CD14-positive monocyte (primary cell): ENCODE data around the gene ZDHHC11B. TPM values are rescaled to one million over a fixed set of nuclear protein-coding genes. Genes with fewer than 3 reads are reported as not detected.

Source experiments
- DNase-seq, 3 donors: peaks; one replicate each; pipeline ENCODE4 v3.0.0-alpha.2; 2011 to 2022
- H2AFZ ChIP-seq: 2 replicates; pipeline ENCODE4 v1.6.0; 2012; ENCODE audit warnings: mild to moderate bottlenecking, low read depth, low read length, inconsistent platforms; ENCODE audit not compliant: insufficient read depth, poor library complexity, severe bottlenecking
- H3K27ac ChIP-seq, 2 donors: 1 replicate in 1 of 2; 2 replicates in 1 of 2; pipeline ENCODE4 v1.5.1; 2012 to 2013; ENCODE audit warnings: low read length in 2 of 2, control low read depth in 1 of 2, inconsistent platforms in 1 of 2, low read depth in 1 of 2, mild to moderate bottlenecking in 1 of 2
- H3K27me3 ChIP-seq, 2 donors: one replicate each; pipeline versions ENCODE4 v1.6.0 to v1.6.1; 2011 to 2013; ENCODE audit warnings: low read length in 2 of 2; ENCODE audit not compliant: control insufficient read depth in 2 of 2, insufficient read depth in 2 of 2
- H3K36me3 ChIP-seq, 2 donors: replicated peaks in 1 of 2; 1 replicate in 1 of 2; 2 replicates in 1 of 2; pipeline versions ENCODE4 v1.5.1 to v1.6.1; 2012 to 2013; ENCODE audit warnings: low read length in 2 of 2, control low read depth in 1 of 2, inconsistent platforms in 1 of 2, mild to moderate bottlenecking in 1 of 2; ENCODE audit not compliant: insufficient read depth in 2 of 2, control insufficient read depth in 1 of 2
- H3K4me1 ChIP-seq, 2 donors: 1 replicate in 1 of 2; 2 replicates in 1 of 2; pipeline versions ENCODE4 v1.5.1 to v1.6.1; 2012 to 2013; ENCODE audit warnings: low read length in 2 of 2, control low read depth in 1 of 2, inconsistent platforms in 1 of 2, mild to moderate bottlenecking in 1 of 2, moderate library complexity in 1 of 2; ENCODE audit not compliant: insufficient read depth in 2 of 2, control insufficient read depth in 1 of 2
- H3K4me2 ChIP-seq: replicated peaks from 2 replicates; pipeline ENCODE3; 2012; ENCODE audit warnings: low read length, moderate library complexity, mild to moderate bottlenecking; ENCODE audit not compliant: poor library complexity, severe bottlenecking; ENCODE audit errors: extremely low read depth
- H3K4me3 ChIP-seq, 3 experiments: fragments of 200-600 bp in 1 of 3; sonication (generic) in 1 of 3; replicated peaks in 1 of 3; 1 replicate in 2 of 3; 2 replicates in 1 of 3; pipeline ENCODE4 v1.5.1; 2011 to 2013; ENCODE audit warnings: low read length in 3 of 3, mild to moderate bottlenecking in 3 of 3, control low read depth in 2 of 3, low read depth in 2 of 3, inconsistent platforms in 1 of 3, moderate library complexity in 1 of 3
- H3K79me2 ChIP-seq: 2 replicates; pipeline ENCODE4 v1.6.0; 2012; ENCODE audit warnings: mild to moderate bottlenecking, control low read depth, inconsistent platforms, low read length, moderate library complexity; ENCODE audit not compliant: insufficient read depth
- H3K9ac ChIP-seq: 2 replicates; pipeline ENCODE4 v1.6.0; 2017; ENCODE audit warnings: low read length, mild to moderate bottlenecking; ENCODE audit not compliant: insufficient read depth, poor library complexity, severe bottlenecking
- H3K9me3 ChIP-seq, 2 donors: replicated peaks in 1 of 2; 1 replicate in 1 of 2; 2 replicates in 1 of 2; pipeline versions ENCODE4 v1.5.1 to v1.6.1; 2012 to 2013; ENCODE audit warnings: low read length in 2 of 2, control low read depth in 1 of 2; ENCODE audit not compliant: control insufficient read depth in 1 of 2, insufficient read depth in 1 of 2
- H4K20me1 ChIP-seq: 2 replicates; pipeline ENCODE4 v1.6.0; 2012; ENCODE audit warnings: mild to moderate bottlenecking, low read length, control low read depth, moderate library complexity; ENCODE audit not compliant: insufficient read depth
- H3K27ac Mint-ChIP-seq, 7 donors: one replicate each; pipeline ENCODE4 v1.8.0; 2020; ENCODE audit warnings: mild to moderate bottlenecking in 7 of 7, mixed read lengths in 7 of 7, moderate library complexity in 6 of 7, inconsistent platforms in 2 of 7
- H3K27me3 Mint-ChIP-seq, 3 donors: one replicate each; pipeline ENCODE4 v1.8.0; 2021 to 2022; ENCODE audit warnings: low read depth in 3 of 3, mild to moderate bottlenecking in 3 of 3, mixed read lengths in 3 of 3, moderate library complexity in 3 of 3, inconsistent platforms in 1 of 3
- H3K36me3 Mint-ChIP-seq, 2 donors: one replicate each; pipeline ENCODE4 v1.8.0; 2020; ENCODE audit warnings: mixed read lengths in 2 of 2, inconsistent platforms in 1 of 2, mild to moderate bottlenecking in 1 of 2
- H3K4me1 Mint-ChIP-seq: one replicate; pipeline ENCODE4 v1.8.0; 2020; ENCODE audit warnings: mild to moderate bottlenecking, mixed read lengths
- H3K4me3 Mint-ChIP-seq, 2 donors: one replicate each; pipeline ENCODE4 v1.8.0; 2020; ENCODE audit warnings: mild to moderate bottlenecking in 2 of 2, mixed read lengths in 2 of 2, moderate library complexity in 1 of 2
- H3K9me3 Mint-ChIP-seq, 7 donors: one replicate each; pipeline ENCODE4 v1.8.0; 2020 to 2022; ENCODE audit warnings: mixed read lengths in 7 of 7, mild to moderate bottlenecking in 6 of 7, moderate library complexity in 6 of 7, inconsistent platforms in 2 of 7
- WGBS: methylation state at CpG from one replicate; pipeline ENCODE4 v1.1.5; 2013; ENCODE audit warnings: missing lambda C conversion rate; ENCODE audit not compliant: insufficient coverage; 5-methylcytosine and 5-hydroxymethylcytosine counted together
- intact Hi-C, 2 donors: fragments of 100-400 bp; cut with micrococcal nuclease; formaldehyde crosslinking; loops; one replicate each; pipeline versions ENCODE4 v1.15.0 to v1.15.1; 2023
- polyA plus RNA-seq, 3 donors: library from polyadenylated mRNA; depleted of rRNA in 1 of 3; unstranded in 2 of 3; stranded (reverse) in 1 of 3; fragments of 300-500 nt in 2 of 3; fragments of >200 nt in 1 of 3; fragmentation: Illumina TruSeq in 2 of 3; gene quantifications; 1 replicate in 2 of 3; 2 replicates in 1 of 3; pipeline ENCODE4 v1.2.3, GENCODE V29; 2012 to 2021
- TF ChIP-seq, protein P1 (sequence below): fragments of 200-600 bp; IDR thresholded peaks from one replicate; pipeline ENCODE4 v1.8.0; 2022; ENCODE audit warnings: antibody characterized with exemption, mild to moderate bottlenecking

ZDHHC11B gene
- polyA plus RNA-seq, 3 donors, result not detected

DNA sequence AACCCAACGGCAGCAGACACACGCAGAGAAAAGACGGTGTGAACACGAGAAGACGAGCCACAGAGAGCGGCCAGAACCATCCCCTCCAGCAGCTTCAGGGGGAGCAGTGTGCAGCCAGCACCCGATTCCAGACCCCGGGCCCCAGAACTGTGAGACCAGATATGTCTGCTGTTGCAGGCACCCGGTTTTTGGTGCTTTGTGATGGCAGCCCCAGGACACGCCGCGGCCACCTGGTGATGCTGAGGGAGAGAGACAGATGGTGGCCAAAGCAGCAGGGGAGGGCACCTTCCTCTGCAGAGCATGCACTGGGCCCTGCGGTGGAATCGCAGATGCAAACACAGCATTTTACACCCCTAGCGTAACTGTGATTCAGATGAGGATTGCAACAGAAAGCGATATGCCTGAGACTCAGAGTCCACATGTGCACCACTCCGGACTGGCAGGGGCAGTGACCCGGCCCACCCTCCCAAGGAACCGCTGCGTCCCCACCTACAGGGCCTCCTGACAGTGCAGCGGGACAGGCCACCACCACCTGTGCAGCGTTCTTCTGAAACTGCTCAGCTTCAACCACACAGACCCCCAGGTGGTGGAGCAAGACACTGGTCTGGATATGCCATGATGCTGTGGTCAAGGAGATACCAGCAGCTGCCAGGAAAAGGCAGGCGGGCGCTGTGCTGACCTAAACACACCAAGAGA is 24.0 kb downstream of the ZDHHC11B start:
- Histone ChIP-seq H3K36me3 (no peaks in the 10 kb centered on the region), H3K27me3 (no peaks in the 10 kb centered on the region), H2AFZ (no peak overlapping the region), H3K27ac (no peak overlapping the region), H4K20me1 (no peaks in the 10 kb centered on the region), H3K4me1 (no peaks in the 10 kb centered on the region), H3K9me3 (peaks cover 0 to 2% of the 10 kb centered on the region in 2 donors), H3K79me2 (no peaks in the 10 kb centered on the region), H3K9ac (no peak overlapping the region), H3K4me2 (no peak overlapping the region), H3K4me3 (no peak overlapping the region)
- Mint-ChIP-seq H3K27ac (peak overlapping the region in 1 of 7 donors; percentile 5), H3K4me3 (no peak overlapping the region), H3K27me3 (peaks cover 0 to 14% (median 8%) of the 10 kb centered on the region in 3 donors), H3K9me3 (peaks cover 0 to 5% (median 1%) of the 10 kb centered on the region in 7 donors), H3K36me3 (no peaks in the 10 kb centered on the region), H3K4me1 (no peaks in the 10 kb centered on the region)
- 96% methylated on average over 14 of the region's 24 CpGs for WGBS
- TF ChIP-seq, protein P1, sequence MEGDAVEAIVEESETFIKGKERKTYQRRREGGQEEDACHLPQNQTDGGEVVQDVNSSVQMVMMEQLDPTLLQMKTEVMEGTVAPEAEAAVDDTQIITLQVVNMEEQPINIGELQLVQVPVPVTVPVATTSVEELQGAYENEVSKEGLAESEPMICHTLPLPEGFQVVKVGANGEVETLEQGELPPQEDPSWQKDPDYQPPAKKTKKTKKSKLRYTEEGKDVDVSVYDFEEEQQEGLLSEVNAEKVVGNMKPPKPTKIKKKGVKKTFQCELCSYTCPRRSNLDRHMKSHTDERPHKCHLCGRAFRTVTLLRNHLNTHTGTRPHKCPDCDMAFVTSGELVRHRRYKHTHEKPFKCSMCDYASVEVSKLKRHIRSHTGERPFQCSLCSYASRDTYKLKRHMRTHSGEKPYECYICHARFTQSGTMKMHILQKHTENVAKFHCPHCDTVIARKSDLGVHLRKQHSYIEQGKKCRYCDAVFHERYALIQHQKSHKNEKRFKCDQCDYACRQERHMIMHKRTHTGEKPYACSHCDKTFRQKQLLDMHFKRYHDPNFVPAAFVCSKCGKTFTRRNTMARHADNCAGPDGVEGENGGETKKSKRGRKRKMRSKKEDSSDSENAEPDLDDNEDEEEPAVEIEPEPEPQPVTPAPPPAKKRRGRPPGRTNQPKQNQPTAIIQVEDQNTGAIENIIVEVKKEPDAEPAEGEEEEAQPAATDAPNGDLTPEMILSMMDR, result no peak
- intact Hi-C loops, result loop anchor here in 1 of 2 donors (5.0 kb wide), 1 partner anchor 82 kb away; no protein-coding TSS in a partner anchor
- DNase-seq, result no peak

DNA sequence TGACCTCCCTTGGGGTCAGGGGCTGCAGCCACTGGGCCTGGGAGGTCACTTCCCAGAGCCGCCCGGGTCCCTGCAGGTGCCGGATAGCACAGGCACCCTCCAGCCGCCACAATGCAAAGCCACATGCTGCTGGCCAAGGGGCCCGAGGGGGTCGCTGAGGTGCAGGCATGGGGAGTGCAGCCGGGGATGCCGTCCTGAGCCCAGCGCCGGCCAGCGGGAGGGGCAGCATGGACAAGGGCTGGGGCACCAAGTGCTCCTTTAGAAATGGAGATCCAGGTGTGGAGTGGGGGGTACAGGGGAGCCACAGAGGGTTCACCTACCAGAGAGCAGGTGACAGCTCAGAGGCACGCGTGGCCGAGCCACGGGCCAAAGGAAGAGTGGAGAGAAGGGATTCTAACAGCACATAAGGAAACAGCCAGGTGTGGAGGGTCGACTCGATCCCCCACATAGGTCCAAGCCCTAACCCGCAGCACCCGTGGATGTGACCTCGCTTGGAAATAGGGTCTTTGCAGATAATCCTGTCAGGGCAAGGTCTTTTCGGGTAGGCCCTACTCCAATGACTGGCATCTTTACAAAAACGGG is 24.7 kb downstream of the ZDHHC11B start:
- 97% methylated on average over 18 of the region's 22 CpGs for WGBS

More for the DNA sequence above, 24.7 kb downstream of the ZDHHC11B start:
- Histone ChIP-seq H3K4me1 (no peaks in the 10 kb centered on the region), H3K9me3 (no peaks in the 10 kb centered on the region), H4K20me1 (no peaks in the 10 kb centered on the region), H2AFZ (no peak overlapping the region), H3K9ac (no peak overlapping the region), H3K79me2 (no peaks in the 10 kb centered on the region), H3K36me3 (no peaks in the 10 kb centered on the region), H3K4me2 (no peak overlapping the region), H3K27me3 (no peaks in the 10 kb centered on the region), H3K27ac (no peak overlapping the region), H3K4me3 (no peak overlapping the region)
- Mint-ChIP-seq H3K36me3 (no peaks in the 10 kb centered on the region), H3K4me1 (no peaks in the 10 kb centered on the region), H3K27me3 (peaks cover 0 to 14% (median 8%) of the 10 kb centered on the region in 3 donors), H3K27ac (peak overlapping the region in 1 of 7 donors; percentile 5), H3K4me3 (no peak overlapping the region), H3K9me3 (peaks cover 0 to 1% (median 0%) of the 10 kb centered on the region in 7 donors)
- no peak for DNase-seq
- TF ChIP-seq, protein P1, result no peak
- intact Hi-C loops, result loop anchor here in 1 of 2 donors (5.0 kb wide), 1 partner anchor 82 kb away; no protein-coding TSS in a partner anchor
